ENCODE data around the gene CCL13.

The CCL13 gene

GRCh38 chr17:34387566-34387965, 31.3 kb downstream of the CCL13 start:
- peaks cover 4% of the 10 kb centered on the region for H3K4me1 Mint-ChIP-seq
- H3K4me3 Mint-ChIP-seq = no peak overlapping the region
- no peaks in the 10 kb centered on the region for H3K9me3 Mint-ChIP-seq
- H3K36me3 Mint-ChIP-seq = no peaks in the 10 kb centered on the region
- no peak overlapping the region for H3K27ac Mint-ChIP-seq
- peaks cover 4% of the 10 kb centered on the region for H3K27me3 Mint-ChIP-seq

- no peaks in the 10 kb centered on the region for H3K4me1 Mint-ChIP-seq
- no peaks in the 10 kb centered on the region for H3K9me3 Mint-ChIP-seq
- H3K36me3 Mint-ChIP-seq = no peaks in the 10 kb centered on the region
- no peak overlapping the region for H3K4me3 Mint-ChIP-seq
- H3K27ac Mint-ChIP-seq = no peak overlapping the region
- H3K27me3 Mint-ChIP-seq = peaks cover 4% of the 10 kb centered on the region
These were observed 33.0 kb downstream of the CCL13 start for GRCh38 chr17:34389126-34389750.

DNA sequence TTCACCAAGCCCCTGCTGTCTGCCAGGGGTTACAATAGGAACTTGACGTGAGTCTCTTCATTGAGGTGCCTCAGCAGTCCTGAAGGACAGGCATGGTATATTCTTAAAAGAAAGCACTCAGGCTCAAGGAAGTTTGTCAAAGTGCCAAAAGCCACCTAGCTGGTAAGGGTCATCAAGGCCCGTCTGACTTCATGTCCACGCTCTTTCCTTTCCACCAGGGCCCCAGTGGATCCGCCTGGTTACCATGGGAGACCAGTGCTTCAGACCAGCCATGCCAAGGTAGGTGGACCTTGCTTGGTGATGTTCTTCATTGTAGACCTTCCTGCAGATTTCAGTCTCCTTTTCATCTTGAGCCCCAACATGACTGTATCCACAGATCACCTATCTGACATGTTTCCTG, 34.4 kb downstream of the CCL13 start:
- H3K4me1 Mint-ChIP-seq = no peaks in the 10 kb centered on the region
- H3K27me3 Mint-ChIP-seq = peaks cover 4% of the 10 kb centered on the region
- no peaks in the 10 kb centered on the region for H3K36me3 Mint-ChIP-seq
- no peak overlapping the region for H3K4me3 Mint-ChIP-seq
- no peaks in the 10 kb centered on the region for H3K9me3 Mint-ChIP-seq
- H3K27ac Mint-ChIP-seq = no peak overlapping the region

DNA sequence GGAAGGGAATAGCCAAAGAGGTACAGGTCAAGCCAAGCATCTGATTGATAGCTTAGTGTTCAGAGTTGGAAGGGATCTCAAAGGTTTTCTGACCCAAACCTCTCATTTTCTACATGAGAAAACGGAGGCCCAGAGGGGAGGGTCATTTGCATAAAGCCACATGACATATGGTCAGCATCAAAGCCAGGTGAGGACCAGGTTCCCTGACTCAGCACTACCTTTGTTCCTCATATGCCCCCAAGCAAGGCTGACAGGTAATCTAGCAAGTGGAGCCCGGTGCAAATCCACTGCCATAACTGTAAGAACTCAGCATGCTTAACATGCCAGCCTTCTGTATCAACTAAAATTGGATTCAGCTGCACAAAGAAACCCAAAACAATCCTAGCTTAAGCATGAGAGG, 35.0 kb downstream of the CCL13 start:
- H3K27me3 Mint-ChIP-seq = peaks cover 1% of the 10 kb centered on the region
- H3K9me3 Mint-ChIP-seq = no peaks in the 10 kb centered on the region
- H3K4me1 Mint-ChIP-seq = no peaks in the 10 kb centered on the region
- no peak overlapping the region for H3K27ac Mint-ChIP-seq
- H3K36me3 Mint-ChIP-seq = no peaks in the 10 kb centered on the region
- H3K4me3 Mint-ChIP-seq = no peak overlapping the region

- Mint-ChIP-seq H3K4me1 (no peaks in the 10 kb centered on the region), H3K27ac (no peak overlapping the region), H3K9me3 (no peaks in the 10 kb centered on the region), H3K36me3 (no peaks in the 10 kb centered on the region), H3K4me3 (no peak overlapping the region), H3K27me3 (peaks cover 5% of the 10 kb centered on the region)
These were observed 37.1 kb downstream of the CCL13 start for GRCh38 chr17:34393401-34393800.

DNA sequence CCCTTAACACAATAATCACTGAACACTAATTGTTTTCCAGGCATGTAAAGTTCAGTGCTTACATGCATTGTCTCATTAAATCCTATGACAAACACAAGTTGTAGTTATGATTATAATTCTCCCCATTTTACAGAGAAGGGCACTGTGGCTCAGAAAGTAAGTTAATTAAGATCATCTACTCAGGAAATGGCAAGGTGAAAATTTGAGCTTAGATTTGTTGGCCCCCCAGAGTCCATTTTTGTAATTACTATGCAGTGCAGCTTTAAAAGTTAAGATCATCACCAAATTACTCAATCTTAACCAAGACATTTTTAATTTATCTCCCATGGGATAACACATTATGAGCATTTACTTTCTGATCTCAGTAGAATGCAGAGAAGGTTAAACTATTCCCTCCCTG, 41.0 kb downstream of the CCL13 start:
- Mint-ChIP-seq H3K4me1 (no peaks in the 10 kb centered on the region), H3K27ac (no peak overlapping the region), H3K27me3 (peaks cover 5% of the 10 kb centered on the region), H3K4me3 (no peak overlapping the region), H3K9me3 (no peaks in the 10 kb centered on the region), H3K36me3 (no peaks in the 10 kb centered on the region)

DNA sequence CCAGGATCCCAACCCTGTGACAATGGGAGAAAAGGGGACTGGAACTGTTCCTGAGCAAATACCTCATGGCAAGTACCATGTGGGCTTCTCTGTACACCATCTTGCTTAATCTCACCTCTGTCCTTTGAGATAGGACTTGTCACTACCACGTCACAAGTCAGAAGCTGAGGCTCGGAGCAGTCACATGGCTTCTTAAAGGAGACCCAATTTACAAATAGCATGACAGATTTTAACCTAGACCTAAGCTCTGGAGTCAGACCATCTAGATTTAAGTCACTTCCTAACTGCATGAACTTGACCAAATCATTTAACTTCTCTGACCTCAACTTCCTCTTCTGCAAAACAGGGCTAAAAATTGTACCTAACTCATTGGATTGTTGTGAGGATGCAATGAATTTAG, 42.7 kb downstream of the CCL13 start:
- Mint-ChIP-seq H3K4me1 (no peaks in the 10 kb centered on the region), H3K36me3 (no peaks in the 10 kb centered on the region), H3K27ac (no peak overlapping the region), H3K9me3 (no peaks in the 10 kb centered on the region), H3K4me3 (no peak overlapping the region), H3K27me3 (peaks cover 5% of the 10 kb centered on the region)

- H3K4me1 Mint-ChIP-seq = no peaks in the 10 kb centered on the region
- no peaks in the 10 kb centered on the region for H3K9me3 Mint-ChIP-seq
- no peaks in the 10 kb centered on the region for H3K36me3 Mint-ChIP-seq
- H3K27me3 Mint-ChIP-seq = peaks cover 5% of the 10 kb centered on the region
- no peak overlapping the region for H3K27ac Mint-ChIP-seq
- H3K4me3 Mint-ChIP-seq = no peak overlapping the region
These were observed 43.4 kb downstream of the CCL13 start for GRCh38 chr17:34399725-34400124.

- Mint-ChIP-seq H3K4me1 (no peaks in the 10 kb centered on the region), H3K4me3 (no peak overlapping the region), H3K36me3 (no peaks in the 10 kb centered on the region), H3K9me3 (no peaks in the 10 kb centered on the region), H3K27me3 (peaks cover 5% of the 10 kb centered on the region), H3K27ac (no peak overlapping the region)
These were observed 44.1 kb downstream of the CCL13 start for GRCh38 chr17:34400301-34400931.

DNA sequence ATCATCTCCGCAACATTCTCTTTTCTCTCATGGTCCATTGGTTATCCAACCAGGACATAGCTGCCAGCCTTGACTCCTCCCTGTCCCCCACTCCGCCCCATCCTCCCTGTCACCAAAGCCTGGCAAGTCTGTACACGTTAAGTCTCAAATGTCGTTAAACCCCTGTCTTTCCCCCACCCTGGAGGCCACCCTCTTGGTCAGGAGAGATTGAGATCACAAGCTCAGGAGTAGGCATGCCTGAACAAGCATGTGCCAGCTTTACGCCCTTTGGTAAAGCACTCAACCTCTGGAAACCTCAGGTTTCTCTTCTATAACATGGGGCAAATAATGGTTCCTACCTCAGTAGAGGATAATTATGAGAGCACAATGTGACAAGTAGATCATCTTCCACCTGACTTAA, 44.9 kb downstream of the CCL13 start:
- no peaks in the 10 kb centered on the region for H3K4me1 Mint-ChIP-seq
- H3K27ac Mint-ChIP-seq = no peak overlapping the region
- H3K9me3 Mint-ChIP-seq = no peaks in the 10 kb centered on the region
- no peaks in the 10 kb centered on the region for H3K36me3 Mint-ChIP-seq
- H3K4me3 Mint-ChIP-seq = no peak overlapping the region
- H3K27me3 Mint-ChIP-seq = peaks cover 5% of the 10 kb centered on the region

- Mint-ChIP-seq H3K4me3 (no peak overlapping the region), H3K9me3 (no peaks in the 10 kb centered on the region), H3K27ac (no peak overlapping the region), H3K27me3 (peaks cover 7% of the 10 kb centered on the region), H3K36me3 (no peaks in the 10 kb centered on the region), H3K4me1 (no peaks in the 10 kb centered on the region)
These were observed 46.7 kb downstream of the CCL13 start for GRCh38 chr17:34403006-34403405.

- Mint-ChIP-seq H3K27me3 (peaks cover 12% of the 10 kb centered on the region), H3K27ac (no peak overlapping the region), H3K9me3 (no peaks in the 10 kb centered on the region), H3K4me1 (no peaks in the 10 kb centered on the region), H3K4me3 (no peak overlapping the region), H3K36me3 (no peaks in the 10 kb centered on the region)
These were observed 49.9 kb downstream of the CCL13 start for GRCh38 chr17:34406226-34406625.

All from activated naive CD4-positive, alpha-beta T cell treated with anti-CD3 and anti-CD28 coated beads, Interleukin-2, amount 50 U/mL, for 24 hours (primary cell).